ENCODE measurements around the gene ROGDI.

ROGDI gene

GRCh38 chr16:4760221-4760910 is 42.1 kb downstream of the ROGDI start (continued):
- TF ChIP-seq POU6F1 (CRISPR knock-in tag; IDR thresholded peaks at IDR 0.05; ENCODE audit: borderline replicate concordance, low read depth) (no peak), GLIS3 (CRISPR knock-in tag; IDR thresholded peaks at IDR 0.05) (no peak), CREB5 (CRISPR knock-in tag; IDR thresholded peaks at IDR 0.05; ENCODE audit: low read depth) (no peak), ISL1 (CRISPR knock-in tag; IDR thresholded peaks at IDR 0.05) (no peak), ZFP3 (CRISPR knock-in tag; IDR thresholded peaks at IDR 0.05) (no peak), ZNF565 (CRISPR knock-in tag; conservative IDR thresholded peaks at IDR 0.05; ENCODE audit: low read depth) (no peak)

- no peak for ATAC-seq
- peak; percentile 73 for TF ChIP-seq ZNF8 (CRISPR knock-in tag; IDR thresholded peaks at IDR 0.05)
- TF ChIP-seq BACH2 (CRISPR knock-in tag; IDR thresholded peaks at IDR 0.05; ENCODE audit: borderline replicate concordance): no peak
Observed at GRCh38 chr16:4755687-4756086, 46.7 kb downstream of the ROGDI start.

GRCh38 chr16:4754865-4755264 is 47.6 kb downstream of the ROGDI start:
- TF ChIP-seq ESRRG (CRISPR knock-in tag; IDR thresholded peaks at IDR 0.05): no peak
- no peak for TF ChIP-seq GLIS3 (CRISPR knock-in tag; IDR thresholded peaks at IDR 0.05)
- TF ChIP-seq ZNF70 (CRISPR knock-in tag; IDR thresholded peaks at IDR 0.05): no peak
- TF ChIP-seq TOX (CRISPR knock-in tag; IDR thresholded peaks at IDR 0.05; ENCODE audit: borderline replicate concordance): no peak
- no peak for TF ChIP-seq PPARA (CRISPR knock-in tag; IDR thresholded peaks at IDR 0.05; ENCODE audit: borderline replicate concordance)
- TF ChIP-seq TCF4 (CRISPR knock-in tag; IDR thresholded peaks at IDR 0.05; ENCODE audit: borderline replicate concordance): no peak
- TF ChIP-seq ISL1 (CRISPR knock-in tag; IDR thresholded peaks at IDR 0.05): no peak
- no peak for TF ChIP-seq ZNF8 (CRISPR knock-in tag; IDR thresholded peaks at IDR 0.05)
- no peak for TF ChIP-seq RARB (CRISPR knock-in tag; IDR thresholded peaks at IDR 0.05)
- TF ChIP-seq ZFP3 (CRISPR knock-in tag; IDR thresholded peaks at IDR 0.05): no peak
- no peak for TF ChIP-seq OSR1 (CRISPR knock-in tag; IDR thresholded peaks at IDR 0.05)
- no peak for ATAC-seq

GRCh38 chr16:4753227-4753626 is 49.2 kb downstream of the ROGDI start:
- ATAC-seq: no peak
- no peak for TF ChIP-seq ISL1 (CRISPR knock-in tag; IDR thresholded peaks at IDR 0.05)
- TF ChIP-seq ZNF8 (CRISPR knock-in tag; IDR thresholded peaks at IDR 0.05): no peak

GRCh38 chr16:4752351-4753100 is 49.9 kb downstream of the ROGDI start:
- ATAC-seq: no peak
- TF ChIP-seq PATZ1 (CRISPR knock-in tag; IDR thresholded peaks at IDR 0.05; ENCODE audit: borderline replicate concordance) (no peak), ZC3H10 (CRISPR knock-in tag; IDR thresholded peaks at IDR 0.05) (no peak), OSR1 (CRISPR knock-in tag; IDR thresholded peaks at IDR 0.05) (no peak), ZFP30 (CRISPR knock-in tag; IDR thresholded peaks at IDR 0.05) (no peak), BACH2 (CRISPR knock-in tag; IDR thresholded peaks at IDR 0.05; ENCODE audit: borderline replicate concordance) (no peak), SNAI2 (CRISPR knock-in tag; IDR thresholded peaks at IDR 0.05) (no peak), ZNF565 (CRISPR knock-in tag; conservative IDR thresholded peaks at IDR 0.05; ENCODE audit: low read depth) (no peak)

- ATAC-seq: no peak
- TF ChIP-seq ARNTL (CRISPR knock-in tag; IDR thresholded peaks at IDR 0.05; ENCODE audit: borderline replicate concordance, low read depth) (no peak), CSDC2 (CRISPR knock-in tag; IDR thresholded peaks at IDR 0.05) (no peak), ESRRG (CRISPR knock-in tag; IDR thresholded peaks at IDR 0.05) (no peak), BACH2 (CRISPR knock-in tag; IDR thresholded peaks at IDR 0.05; ENCODE audit: borderline replicate concordance) (no peak), ZNF70 (CRISPR knock-in tag; IDR thresholded peaks at IDR 0.05) (no peak), POU6F1 (CRISPR knock-in tag; IDR thresholded peaks at IDR 0.05; ENCODE audit: borderline replicate concordance, low read depth) (no peak), RARB (CRISPR knock-in tag; IDR thresholded peaks at IDR 0.05) (no peak), CREB5 (CRISPR knock-in tag; IDR thresholded peaks at IDR 0.05; ENCODE audit: low read depth) (no peak), PATZ1 (CRISPR knock-in tag; IDR thresholded peaks at IDR 0.05; ENCODE audit: borderline replicate concordance) (no peak), PPARA (CRISPR knock-in tag; IDR thresholded peaks at IDR 0.05; ENCODE audit: borderline replicate concordance) (no peak), TOX (CRISPR knock-in tag; IDR thresholded peaks at IDR 0.05; ENCODE audit: borderline replicate concordance) (no peak)
Observed at GRCh38 chr16:4750896-4751295, 51.5 kb downstream of the ROGDI start.

Data from SK-N-SH treated with all-trans-retinoic acid at 6 μM for 48 hours (cell line).